ENCODE data around the gene MYOM3.
"Not testable (repeated sequence)": the region's sequence is repeated elsewhere in the genome, so short reads cannot be mapped to it uniquely, and the experiment has no call there.

Gene MYOM3

GRCh38 chr1:24022581-24023361 is 89.2 kb downstream of the MYOM3 start:
- no peak for DNase-seq

- DNase-seq: no peak
These were observed 90.3 kb downstream of the MYOM3 start for GRCh38 chr1:24021403-24022266.

DNA sequence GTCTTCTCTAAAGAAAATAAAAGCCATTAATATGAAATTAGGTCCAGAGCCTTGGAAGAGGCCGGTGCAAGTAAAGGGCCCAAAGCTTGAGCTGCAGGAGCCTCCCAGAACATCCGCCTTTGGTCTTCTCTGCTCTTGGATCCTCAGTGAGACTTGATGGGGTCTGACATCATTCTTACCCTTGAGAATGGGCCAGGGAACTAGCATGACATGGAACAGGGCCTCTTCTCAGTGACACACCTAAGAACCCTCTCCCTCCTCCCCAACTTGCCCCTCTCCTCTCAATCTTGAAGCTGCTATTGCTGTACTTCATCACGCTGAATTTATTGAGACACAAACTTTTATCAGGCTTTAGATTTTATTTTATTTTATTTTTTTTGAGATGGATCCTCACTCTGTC is 91.5 kb downstream of the MYOM3 start:
- DNase-seq: no peak

DNA sequence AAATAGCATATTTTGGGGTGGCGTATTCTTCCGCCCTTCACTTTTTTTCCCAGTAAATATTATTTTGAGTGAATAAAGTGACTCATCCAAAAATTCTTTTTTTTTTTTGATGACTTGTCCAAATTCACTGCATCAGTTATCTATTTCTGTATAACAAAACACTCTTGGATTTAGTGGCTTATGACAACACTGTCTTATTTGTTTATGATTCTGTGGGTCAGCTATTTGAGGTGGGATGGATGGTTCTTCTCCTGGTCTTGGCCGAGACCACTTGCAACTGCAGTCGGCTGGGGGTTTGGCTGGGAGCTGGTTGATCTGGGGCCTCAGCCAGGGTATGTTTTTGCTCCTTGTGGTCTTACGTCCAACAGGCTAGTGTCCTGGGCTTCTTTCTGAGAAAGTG is 91.9 kb downstream of the MYOM3 start:
- no peak for DNase-seq

- no peak for DNase-seq
These were observed 93.0 kb downstream of the MYOM3 start for GRCh38 chr1:24018611-24019580.

DNA sequence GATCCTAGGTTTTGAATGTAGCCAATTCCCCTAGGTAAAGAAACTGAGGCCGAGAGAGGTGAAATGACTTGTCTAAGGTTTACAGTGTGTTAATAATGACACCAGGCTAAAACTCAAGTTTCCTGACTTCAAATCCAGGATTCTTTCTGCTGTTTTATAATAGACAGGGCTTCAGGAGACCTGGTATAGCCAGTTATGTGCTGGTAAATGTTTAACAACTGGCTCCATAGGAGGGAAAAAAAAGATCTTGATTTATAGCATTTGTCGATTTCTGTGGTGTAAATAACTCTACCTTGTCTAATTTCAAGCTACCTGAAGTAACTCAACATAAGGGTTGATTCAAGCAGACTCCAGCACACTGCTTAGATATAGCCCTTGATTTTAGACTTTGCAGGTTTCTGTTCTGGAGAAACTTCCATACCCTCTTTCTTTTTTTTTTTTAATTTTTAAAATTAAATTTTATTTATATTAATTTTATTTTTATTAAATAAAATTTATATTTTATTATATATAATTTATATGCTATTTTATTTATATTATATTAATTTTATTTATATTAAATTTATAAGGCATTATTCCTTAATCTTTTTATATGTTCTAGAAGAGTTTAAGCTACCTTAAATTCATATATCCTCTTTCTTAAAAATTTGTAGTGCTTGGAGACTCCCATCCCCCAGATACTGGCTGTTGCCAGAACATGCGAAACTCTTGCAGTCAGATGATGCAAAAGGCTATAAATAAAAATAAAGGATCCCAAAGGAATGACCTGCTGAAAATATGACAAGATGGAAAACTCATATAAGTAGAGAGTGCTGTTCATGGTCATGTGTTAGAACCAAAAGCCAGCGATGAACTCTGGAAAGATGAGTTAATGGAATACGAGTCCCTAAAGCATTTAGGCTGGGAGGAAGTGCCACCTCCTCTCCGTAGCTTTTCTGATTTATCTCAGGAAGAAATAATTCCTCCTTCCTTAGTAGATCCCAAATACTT is 96.4 kb downstream of the MYOM3 start:
- DNase-seq: no peak

- not testable (repeated sequence) for DNase-seq
These were observed 99.1 kb downstream of the MYOM3 start for GRCh38 chr1:24012878-24013277.

GRCh38 chr1:24010650-24011049 is 101.3 kb downstream of the MYOM3 start:
- DNase-seq: no peak

- DNase-seq: no peak
These were observed 102.5 kb downstream of the MYOM3 start for GRCh38 chr1:24009406-24009805.

- DNase-seq: not testable (repeated sequence)
These were observed 103.3 kb downstream of the MYOM3 start for GRCh38 chr1:24008574-24009184.

DNA sequence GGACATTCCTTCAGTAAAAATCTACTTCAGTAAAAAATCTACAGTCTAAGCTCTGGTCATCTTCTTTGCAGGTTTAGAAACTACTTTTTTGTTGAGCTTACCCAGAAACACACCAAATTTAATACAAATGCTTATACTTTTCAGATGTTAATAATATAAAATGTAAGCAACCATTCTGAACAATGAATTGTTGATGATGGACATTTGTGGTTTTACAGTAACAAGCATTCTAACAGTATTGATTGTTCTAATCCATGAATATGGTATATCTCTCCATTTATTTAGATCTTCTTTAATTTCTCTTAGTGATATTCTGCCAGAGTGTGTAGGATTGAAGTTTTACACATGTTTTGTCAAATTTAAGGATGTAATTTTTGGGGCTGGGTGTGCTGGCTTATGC is 104.9 kb downstream of the MYOM3 start:
- DNase-seq: no peak

Data from CD4-positive, alpha-beta T cell treated with Interleukin-21 for 1 hour (primary cell).